Mesodermal cell (in vitro differentiated cells): ENCODE results near the gene CLPTM1L.

Source experiments
- H3K27ac ChIP-seq: 2 replicates; pipeline ENCODE4 v1.7.0; 2013; ENCODE audit warnings: mild to moderate bottlenecking, low read depth, low read length, moderate library complexity; ENCODE audit not compliant: severe bottlenecking
- H3K36me3 ChIP-seq: 2 replicates; pipeline ENCODE4 v1.7.1; 2013; ENCODE audit warnings: mild to moderate bottlenecking, low read length, moderate library complexity; ENCODE audit not compliant: control insufficient read depth, insufficient read depth
- H3K4me1 ChIP-seq: one replicate; pipeline ENCODE4 v1.7.1; 2013; ENCODE audit warnings: mild to moderate bottlenecking, low read length; ENCODE audit not compliant: insufficient read depth, control insufficient read depth, poor library complexity, severe bottlenecking
- H3K4me3 ChIP-seq: 2 replicates; pipeline ENCODE4 v1.7.0; 2013; ENCODE audit warnings: low read length, control low read depth, mild to moderate bottlenecking; ENCODE audit not compliant: insufficient read depth, poor library complexity, severe bottlenecking; ENCODE audit errors: extremely low read depth
- H3K9me3 ChIP-seq: 2 replicates; pipeline ENCODE4 v1.7.1; 2013; ENCODE audit warnings: mild to moderate bottlenecking, low read length, moderate library complexity; ENCODE audit not compliant: control insufficient read depth
- WGBS, 2 experiments: methylation state at CpG; one replicate each; pipeline ENCODE4 v1.1.5; 2013; ENCODE audit warnings: missing lambda C conversion rate in 2 of 2; ENCODE audit not compliant: insufficient coverage in 2 of 2; 5-methylcytosine and 5-hydroxymethylcytosine counted together

The CLPTM1L gene

GRCh38 chr5:1270426-1270825, 74.5 kb downstream of the CLPTM1L start:
- H3K4me1 ChIP-seq, result no peaks in the 10 kb centered on the region
- 94 to 96% methylated on average over 22 of the region's 22 CpGs for WGBS, 2 experiments
- no peak overlapping the region for H3K27ac ChIP-seq
- H3K4me3 ChIP-seq, result no peak overlapping the region
- no peaks in the 10 kb centered on the region for H3K9me3 ChIP-seq
- no peaks in the 10 kb centered on the region for H3K36me3 ChIP-seq

- 86 to 93% methylated on average over 11 to 13 of the region's 13 CpGs for WGBS, 2 experiments
- Histone ChIP-seq H3K27ac (no peak overlapping the region), H3K36me3 (no peaks in the 10 kb centered on the region), H3K9me3 (no peaks in the 10 kb centered on the region), H3K4me1 (no peaks in the 10 kb centered on the region), H3K4me3 (no peak overlapping the region)
Observed at GRCh38 chr5:1268666-1269065, 76.2 kb downstream of the CLPTM1L start.

- Histone ChIP-seq H3K27ac (no peak overlapping the region), H3K4me3 (no peak overlapping the region), H3K9me3 (no peaks in the 10 kb centered on the region), H3K36me3 (no peaks in the 10 kb centered on the region), H3K4me1 (no peaks in the 10 kb centered on the region)
- WGBS, 2 experiments, result 90 to 94% methylated on average over 8 to 12 of the region's 13 CpGs
Observed at GRCh38 chr5:1268056-1268455, 76.8 kb downstream of the CLPTM1L start.
